WTC11 (cell line): ENCODE results near the gene CENPA. TPM values are rescaled to one million over a fixed set of nuclear protein-coding genes. Genes with fewer than 3 reads are reported as not detected.
A peak's percentile ranks its signal among the peaks of the same experiment; 100 is the strongest.

ENCODE experiments used
- ATAC-seq: fragments of 200-7000 bp; cut with Tn5 transposase; 2 replicates; pipeline ENCODE4 v1.10.0; 2021; ENCODE audit warnings: mild to moderate bottlenecking, moderate library complexity
- CTCF ChIA-PET: fragments of 300-600 bp; sonication (Branson Sonifier 250); formaldehyde crosslinking; loops from one replicate; lab custom pipeline; 2021; ENCODE audit warnings: antibody characterized with exemption; lab: Charles Lee
- POLR2A ChIA-PET: fragments of 350-600 bp; sonication (Branson Sonifier 250); formaldehyde crosslinking; loops from one replicate; lab custom pipeline; 2021; ENCODE audit warnings: antibody characterized with exemption; lab: Charles Lee
- DNase-seq: peaks from one replicate; pipeline ENCODE4 v3.0.0; 2021; ENCODE audit warnings: low spot score
- H3K27ac Mint-ChIP-seq: 2 replicates; pipeline ENCODE4 v1.8.0; 2021; ENCODE audit warnings: mixed read lengths
- H3K27me3 Mint-ChIP-seq: 2 replicates; pipeline ENCODE4 v1.8.0; 2021; ENCODE audit warnings: low read depth, mild to moderate bottlenecking, moderate library complexity, mixed read lengths
- H3K36me3 Mint-ChIP-seq: 2 replicates; pipeline ENCODE4 v1.8.0; 2021; ENCODE audit warnings: mixed read lengths
- H3K4me1 Mint-ChIP-seq: 2 replicates; pipeline ENCODE4 v1.8.0; 2022; ENCODE audit warnings: mixed read lengths
- H3K4me3 Mint-ChIP-seq: 2 replicates; pipeline ENCODE4 v1.8.0; 2021; ENCODE audit warnings: mild to moderate bottlenecking, moderate library complexity, mixed read lengths
- H3K9me3 Mint-ChIP-seq: 2 replicates; pipeline ENCODE4 v1.8.0; 2021; ENCODE audit warnings: mixed read lengths
- AR ChIP-seq: fragments of 250-450 bp; sonication (Bioruptor Pico); IDR thresholded peaks from 2 replicates; pipeline ENCODE4 v1.9.0; 2021; ENCODE audit warnings: mild to moderate bottlenecking
- CREM ChIP-seq: sonication (generic); formaldehyde crosslinking; IDR thresholded peaks from 2 replicates; pipeline ENCODE4 v1.8.1; 2022; ENCODE audit warnings: mild to moderate bottlenecking, missing genetic modification reagents, moderate library complexity
- E2F4 ChIP-seq: sonication (generic); formaldehyde crosslinking; IDR thresholded peaks from 2 replicates; pipeline ENCODE4 v1.8.1; 2022; ENCODE audit warnings: low read depth, mild to moderate bottlenecking, moderate library complexity, missing genetic modification reagents, borderline replicate concordance
- EMX1 ChIP-seq: fragments of 250-450 bp; sonication (Bioruptor Pico); IDR thresholded peaks from 2 replicates; pipeline ENCODE4 v1.8.0; 2021; ENCODE audit warnings: mild to moderate bottlenecking
- FOXP1 ChIP-seq: sonication (generic); formaldehyde crosslinking; IDR thresholded peaks from 2 replicates; pipeline ENCODE4 v1.8.0; 2022; ENCODE audit warnings: missing genetic modification reagents, mild to moderate bottlenecking, moderate library complexity, borderline replicate concordance
- FOXP4 ChIP-seq: sonication (generic); formaldehyde crosslinking; IDR thresholded peaks from 2 replicates; pipeline ENCODE4 v1.8.0; 2022; ENCODE audit warnings: mild to moderate bottlenecking, missing genetic modification reagents
- GABPB1 ChIP-seq: sonication (generic); formaldehyde crosslinking; IDR thresholded peaks from 2 replicates; pipeline ENCODE4 v1.8.1; 2023; ENCODE audit warnings: mild to moderate bottlenecking, missing genetic modification reagents
- GRHL2 ChIP-seq: fragments of 250-450 bp; sonication (Bioruptor Pico); IDR thresholded peaks from 2 replicates; pipeline ENCODE4 v1.8.0; 2022; ENCODE audit warnings: mild to moderate bottlenecking, moderate library complexity; ENCODE audit not compliant: insufficient replicate concordance, severe bottlenecking
- IRF1 ChIP-seq: sonication (generic); formaldehyde crosslinking; IDR thresholded peaks from 2 replicates; pipeline ENCODE4 v1.8.0; 2023; ENCODE audit warnings: missing genetic modification reagents
- IRF2 ChIP-seq: sonication (generic); formaldehyde crosslinking; IDR thresholded peaks from 2 replicates; pipeline ENCODE4 v1.8.0; 2022; ENCODE audit warnings: low read depth, missing genetic modification reagents, borderline replicate concordance
- JUN ChIP-seq: sonication (generic); formaldehyde crosslinking; IDR thresholded peaks from 2 replicates; pipeline ENCODE4 v1.8.0; 2023; ENCODE audit warnings: mild to moderate bottlenecking, missing genetic modification reagents
- MLX ChIP-seq: sonication (generic); formaldehyde crosslinking; IDR thresholded peaks from 2 replicates; pipeline ENCODE4 v1.8.1; 2023; ENCODE audit warnings: mild to moderate bottlenecking, missing genetic modification reagents, moderate library complexity
- MXD4 ChIP-seq: fragments of 250-450 bp; sonication (Bioruptor Pico); IDR thresholded peaks from 2 replicates; pipeline ENCODE4 v1.8.0; 2021; ENCODE audit warnings: mild to moderate bottlenecking, moderate library complexity, borderline replicate concordance
- NFE2L1 ChIP-seq: sonication (generic); formaldehyde crosslinking; IDR thresholded peaks from 2 replicates; pipeline ENCODE4 v1.8.1; 2023; ENCODE audit warnings: missing genetic modification reagents
- NFYB ChIP-seq: sonication (generic); formaldehyde crosslinking; conservative IDR thresholded peaks from 2 replicates; pipeline ENCODE4 v1.8.0; 2022; ENCODE audit warnings: low read depth, missing genetic modification reagents
- OVOL2 ChIP-seq: fragments of 250-450 bp; sonication (Bioruptor Pico); IDR thresholded peaks from 2 replicates; pipeline ENCODE4 v1.9.0; 2021; ENCODE audit warnings: mild to moderate bottlenecking, borderline replicate concordance
- USF2 ChIP-seq: sonication (generic); formaldehyde crosslinking; IDR thresholded peaks from 2 replicates; pipeline ENCODE4 v1.8.1; 2023; ENCODE audit warnings: mild to moderate bottlenecking, missing genetic modification reagents, moderate library complexity
- ZBTB21 ChIP-seq: sonication (generic); formaldehyde crosslinking; IDR thresholded peaks from 2 replicates; pipeline ENCODE4 v1.8.1; 2023; ENCODE audit warnings: mild to moderate bottlenecking, missing genetic modification reagents, borderline replicate concordance
- ZNF281 ChIP-seq: sonication (generic); formaldehyde crosslinking; IDR thresholded peaks from 2 replicates; pipeline ENCODE4 v1.8.0; 2023; ENCODE audit warnings: mild to moderate bottlenecking, missing genetic modification reagents
- ZNF512 ChIP-seq: sonication (generic); formaldehyde crosslinking; IDR thresholded peaks from 2 replicates; pipeline ENCODE4 v1.8.1; 2022; ENCODE audit warnings: missing genetic modification reagents, borderline replicate concordance
- ZNF671 ChIP-seq: fragments of 250-450 bp; sonication (Bioruptor Pico); IDR thresholded peaks from 2 replicates; pipeline ENCODE4 v1.8.0; 2021; ENCODE audit warnings: mild to moderate bottlenecking
- total RNA-seq: library from RNA; stranded (reverse); gene quantifications from 3 replicates; pipeline ENCODE4 v1.2.3, GENCODE V29; 2021

CENPA gene
- total RNA-seq, 1 experiment from 2014 or later: 45.6 TPM

GRCh38 chr2:26801328-26801727 is 15.5 kb downstream of the CENPA start (continued):
- no peak for TF ChIP-seq MXD4 (CRISPR knock-in tag)
- no peak for TF ChIP-seq GRHL2 (CRISPR knock-in tag)
- no peak for TF ChIP-seq GABPB1 (CRISPR knock-in tag)

GRCh38 chr2:26801796-26802195 is 15.9 kb downstream of the CENPA start:
- peak overlapping the region; percentile 56 for H3K27ac Mint-ChIP-seq
- H3K36me3 Mint-ChIP-seq: peaks cover 21% of the 10 kb centered on the region
- H3K4me1 Mint-ChIP-seq: no peaks in the 10 kb centered on the region
- no peaks in the 10 kb centered on the region; the same call in 1 of the 2 replicates for H3K27me3 Mint-ChIP-seq
- H3K4me3 Mint-ChIP-seq: no peak overlapping the region
- POLR2A ChIA-PET: interaction anchor here (0.6 kb wide), 1 partner anchor 39 kb away, joined by 5 read pairs; no protein-coding TSS in a partner anchor
- DNase-seq (no peak), ATAC-seq (no peak)
- CTCF ChIA-PET: no interaction called here
- TF ChIP-seq ZNF281 (CRISPR knock-in tag) (no peak), AR (CRISPR knock-in tag) (no peak), FOXP1 (CRISPR knock-in tag) (no peak), CREM (CRISPR knock-in tag) (no peak), OVOL2 (CRISPR knock-in tag) (no peak), ZNF671 (CRISPR knock-in tag) (no peak), NFE2L1 (CRISPR knock-in tag) (no peak), EMX1 (CRISPR knock-in tag) (no peak), MLX (no peak), FOXP4 (no peak), ZBTB21 (CRISPR knock-in tag) (no peak), IRF2 (CRISPR knock-in tag) (no peak), IRF1 (CRISPR knock-in tag) (no peak), GRHL2 (CRISPR knock-in tag) (no peak), ZNF512 (CRISPR knock-in tag) (no peak), NFYB (no peak), JUN (CRISPR knock-in tag) (no peak), USF2 (CRISPR knock-in tag) (no peak), E2F4 (CRISPR knock-in tag) (no peak), MXD4 (CRISPR knock-in tag) (no peak)
- no peaks in the 10 kb centered on the region for H3K9me3 Mint-ChIP-seq
